Mesendoderm (in vitro differentiated cells): ENCODE results near the gene EPN1.

Experiments used
- DNase-seq: peaks from one replicate; pipeline ENCODE4 v3.0.0; 2013
- H2AK5ac ChIP-seq: 2 replicates; pipeline ENCODE4 v1.6.1; 2013; ENCODE audit warnings: low read length, inconsistent platforms
- H2BK120ac ChIP-seq: 2 replicates; pipeline ENCODE4 v1.6.1; 2013; ENCODE audit warnings: low read depth, mild to moderate bottlenecking, low read length, moderate library complexity, mixed read lengths
- H2BK15ac ChIP-seq: replicated peaks from 2 replicates; pipeline ENCODE4 v1.6.1; 2013; ENCODE audit warnings: low read depth, mild to moderate bottlenecking, moderate library complexity
- H2BK5ac ChIP-seq: 2 replicates; pipeline ENCODE4 v1.6.1; 2013; ENCODE audit warnings: low read length, inconsistent platforms
- H3K18ac ChIP-seq: 2 replicates; pipeline ENCODE4 v1.6.1; 2013; ENCODE audit warnings: mild to moderate bottlenecking, low read length, mixed read lengths
- H3K23ac ChIP-seq: one replicate; pipeline ENCODE4 v1.6.1; 2013; ENCODE audit warnings: low read length
- H3K27ac ChIP-seq: 2 replicates; pipeline ENCODE4 v1.5.1; 2013; ENCODE audit warnings: low read depth, mild to moderate bottlenecking, inconsistent platforms, low read length, moderate library complexity
- H3K27me3 ChIP-seq: 2 replicates; pipeline ENCODE4 v1.6.1; 2013; ENCODE audit warnings: low read length, control low read depth, mild to moderate bottlenecking, inconsistent platforms; ENCODE audit not compliant: insufficient read depth, poor library complexity
- H3K36me3 ChIP-seq: 2 replicates; pipeline ENCODE4 v1.6.1; 2013; ENCODE audit warnings: low read length, inconsistent platforms; ENCODE audit not compliant: control insufficient read depth, insufficient read depth
- H3K4ac ChIP-seq: one replicate; pipeline ENCODE4 v1.6.1; 2013; ENCODE audit warnings: low read depth, mild to moderate bottlenecking, low read length, moderate library complexity
- H3K4me1 ChIP-seq: 2 replicates; pipeline ENCODE4 v1.6.1; 2013; ENCODE audit warnings: low read depth, low read length, inconsistent platforms; ENCODE audit not compliant: control insufficient read depth
- H3K4me2 ChIP-seq: 2 replicates; pipeline ENCODE4 v1.6.1; 2013; ENCODE audit warnings: low read length
- H3K4me3 ChIP-seq: 2 replicates; pipeline ENCODE4 v1.5.1; 2013; ENCODE audit warnings: mild to moderate bottlenecking, low read length
- H3K56ac ChIP-seq: one replicate; pipeline ENCODE4 v1.6.1; 2013; ENCODE audit warnings: low read length
- H3K79me1 ChIP-seq: 2 replicates; pipeline ENCODE4 v1.6.1; 2013; ENCODE audit warnings: low read length, inconsistent platforms
- H3K79me2 ChIP-seq: 2 replicates; pipeline ENCODE4 v1.6.1; 2013; ENCODE audit warnings: mild to moderate bottlenecking, low read length; ENCODE audit not compliant: control insufficient read depth, insufficient read depth
- H3K9ac ChIP-seq: 2 replicates; pipeline ENCODE4 v1.6.1; 2013; ENCODE audit warnings: low read length, inconsistent platforms
- H4K5ac ChIP-seq: one replicate; pipeline ENCODE4 v1.6.1; 2013; ENCODE audit warnings: low read length
- H4K8ac ChIP-seq: one replicate; pipeline ENCODE4 v1.6.1; 2013; ENCODE audit warnings: low read depth, mild to moderate bottlenecking, control low read depth, low read length, moderate library complexity
- WGBS: extraction: QIAGEN DNeasy Blood & Tissue Kit; methylation state at CpG from one replicate; pipeline ENCODE4 v1.1.7; 2013; ENCODE audit warnings: low lambda C conversion rate, missing lambda C conversion rate; ENCODE audit not compliant: insufficient coverage; ENCODE audit errors: extremely low coverage; 5-methylcytosine and 5-hydroxymethylcytosine counted together

Gene EPN1

DNA sequence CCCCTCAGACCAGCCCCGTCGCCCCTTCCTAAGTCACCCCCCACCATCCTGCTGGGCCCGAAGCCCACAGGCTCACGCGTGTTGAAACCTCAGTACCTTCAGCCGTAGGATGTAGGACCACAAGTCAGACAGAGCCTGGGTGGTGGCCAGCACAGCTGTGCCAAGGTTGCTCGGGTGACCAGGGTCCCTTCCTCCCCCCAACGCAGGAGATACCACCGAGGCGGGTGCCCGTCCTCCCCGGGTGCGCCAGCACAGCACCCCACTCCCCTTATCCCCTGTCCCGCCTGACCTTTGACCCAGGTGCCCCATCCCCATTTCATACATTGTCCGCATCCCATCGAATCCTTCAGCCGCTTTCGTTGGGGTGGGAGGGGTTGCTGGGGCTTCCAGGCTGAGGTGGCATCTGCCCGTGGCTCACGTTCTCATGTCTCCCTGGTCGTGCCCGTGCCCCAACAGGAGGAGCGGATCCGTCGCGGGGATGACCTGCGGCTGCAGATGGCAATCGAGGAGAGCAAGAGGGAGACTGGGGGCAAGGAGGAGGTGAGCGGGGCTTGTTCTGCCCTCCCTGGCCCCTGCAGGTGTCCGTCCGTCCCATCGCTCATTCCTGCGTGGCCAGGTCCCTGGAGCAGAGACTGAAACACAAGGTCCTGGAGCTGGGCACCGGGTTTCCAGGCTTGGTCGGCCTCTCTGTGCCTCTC is 14.5 kb downstream of the EPN1 start:
- H3K18ac ChIP-seq: no peak overlapping the region
- no peaks in the 10 kb centered on the region for H3K79me2 ChIP-seq
- no peak overlapping the region for H3K23ac ChIP-seq
- H3K4me3 ChIP-seq: no peak overlapping the region
- no peaks in the 10 kb centered on the region for H3K4me1 ChIP-seq
- H3K27ac ChIP-seq: no peak overlapping the region
- H3K36me3 ChIP-seq: peaks cover 3% of the 10 kb centered on the region
- no peak overlapping the region for H4K8ac ChIP-seq
- no peak overlapping the region for H3K4me2 ChIP-seq
- no peak overlapping the region for H3K4ac ChIP-seq
- H2BK120ac ChIP-seq: no peak overlapping the region
- no peak overlapping the region for H3K56ac ChIP-seq
- no peak overlapping the region for H2AK5ac ChIP-seq
- no peak overlapping the region for H2BK5ac ChIP-seq
- no peak overlapping the region for H4K5ac ChIP-seq
- H3K79me1 ChIP-seq: peaks cover 5% of the 10 kb centered on the region
- no peaks in the 10 kb centered on the region for H3K27me3 ChIP-seq
- no peak overlapping the region for H2BK15ac ChIP-seq
- WGBS: no CpG with 5 or more reads among the region's 35 CpGs
- no peak overlapping the region for H3K9ac ChIP-seq
- DNase-seq: no peak

DNA sequence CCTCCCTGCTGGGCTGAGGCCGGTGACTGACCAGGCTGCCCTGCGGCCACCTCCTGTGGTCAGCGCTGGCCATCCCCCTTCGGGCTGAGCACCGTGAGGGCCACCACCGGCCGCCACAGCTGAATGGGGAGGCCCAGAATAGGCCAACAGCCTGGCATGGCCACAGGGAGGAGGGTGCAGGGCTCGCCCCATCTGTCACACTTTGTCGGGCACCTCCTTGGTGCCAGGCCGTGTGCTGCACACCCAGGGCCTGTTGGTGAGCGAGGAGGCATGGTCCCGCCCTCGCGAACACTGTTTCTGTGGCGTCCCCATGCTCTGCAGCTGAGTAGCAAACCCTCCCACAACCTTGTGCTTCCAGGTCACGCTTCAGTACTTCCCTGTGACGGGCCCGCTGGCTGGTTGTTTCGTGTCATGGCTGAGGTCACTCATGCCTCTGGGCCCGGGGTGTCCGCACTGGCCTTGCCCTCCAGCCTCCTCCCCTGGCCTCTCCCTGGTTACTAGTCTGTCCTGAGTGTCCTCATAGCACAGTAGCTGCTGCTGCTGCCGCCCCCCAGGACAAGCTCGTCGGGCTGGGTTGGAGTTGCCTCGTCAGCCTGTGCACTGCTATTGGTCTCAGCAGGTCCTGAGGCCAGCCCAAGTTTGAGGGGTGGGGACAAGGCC is 15.2 kb downstream of the EPN1 start:
- no peak overlapping the region for H3K9ac ChIP-seq
- peaks cover 2% of the 10 kb centered on the region for H3K79me1 ChIP-seq
- no peak overlapping the region for H3K4me2 ChIP-seq
- no peak overlapping the region for H2BK5ac ChIP-seq
- H4K5ac ChIP-seq: no peak overlapping the region
- peaks cover 4% of the 10 kb centered on the region for H3K36me3 ChIP-seq
- H2AK5ac ChIP-seq: no peak overlapping the region
- H4K8ac ChIP-seq: no peak overlapping the region
- H3K18ac ChIP-seq: no peak overlapping the region
- H2BK120ac ChIP-seq: no peak overlapping the region
- H3K4me1 ChIP-seq: no peaks in the 10 kb centered on the region
- H3K56ac ChIP-seq: no peak overlapping the region
- H2BK15ac ChIP-seq: no peak overlapping the region
- DNase-seq: no peak
- no peak overlapping the region for H3K23ac ChIP-seq
- WGBS: no CpG with 5 or more reads among the region's 25 CpGs
- no peaks in the 10 kb centered on the region for H3K27me3 ChIP-seq
- H3K27ac ChIP-seq: no peak overlapping the region
- H3K4ac ChIP-seq: no peak overlapping the region
- no peak overlapping the region for H3K4me3 ChIP-seq
- no peaks in the 10 kb centered on the region for H3K79me2 ChIP-seq

DNA sequence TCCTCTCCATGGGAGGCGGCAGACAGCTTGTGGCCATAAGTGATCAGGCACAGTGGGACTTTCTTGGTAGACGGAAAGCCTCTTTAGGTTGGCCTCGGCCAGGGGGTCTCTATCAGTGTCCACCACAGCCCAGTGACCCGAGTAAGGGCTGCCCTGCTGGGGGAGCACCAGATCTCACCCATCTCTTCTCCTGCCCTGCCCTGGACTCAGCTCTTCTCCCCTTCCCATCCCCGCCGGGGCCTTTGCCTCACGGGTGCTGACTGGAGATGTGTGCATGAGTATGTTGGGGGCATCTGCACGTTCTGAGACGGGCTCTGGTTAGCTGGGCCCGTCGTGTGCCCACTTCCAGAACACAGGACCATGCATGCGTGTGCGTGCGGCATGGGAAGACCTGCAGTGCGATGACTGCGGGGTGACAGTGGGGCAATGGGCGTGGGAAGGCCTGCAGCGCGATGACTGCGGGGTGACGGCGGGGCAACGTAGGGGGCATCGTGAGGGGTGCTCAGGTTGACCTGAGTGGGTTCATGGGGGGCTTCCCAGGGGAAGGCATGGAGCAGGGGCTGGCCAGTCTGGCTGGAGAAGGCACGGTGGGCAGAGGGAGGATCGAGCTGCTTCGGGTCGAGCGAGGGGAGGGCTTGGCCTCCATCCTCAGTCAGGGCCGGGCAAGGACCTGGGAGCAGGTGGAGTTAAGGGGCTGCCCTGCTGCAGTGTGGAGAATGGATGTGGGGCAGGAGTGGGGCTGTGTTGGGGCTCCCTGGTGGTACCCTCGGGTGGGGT is 15.9 kb downstream of the EPN1 start:
- H3K4me1 ChIP-seq: no peaks in the 10 kb centered on the region
- no peak overlapping the region for H2BK120ac ChIP-seq
- H3K27ac ChIP-seq: no peak overlapping the region
- no peak overlapping the region for H2AK5ac ChIP-seq
- H3K4me3 ChIP-seq: no peak overlapping the region
- H4K8ac ChIP-seq: no peak overlapping the region
- no peak overlapping the region for H3K9ac ChIP-seq
- no peak overlapping the region for H4K5ac ChIP-seq
- no peaks in the 10 kb centered on the region for H3K79me1 ChIP-seq
- H2BK15ac ChIP-seq: no peak overlapping the region
- H3K36me3 ChIP-seq: peaks cover 7% of the 10 kb centered on the region
- H2BK5ac ChIP-seq: no peak overlapping the region
- no peaks in the 10 kb centered on the region for H3K79me2 ChIP-seq
- no CpG with 5 or more reads among the region's 31 CpGs for WGBS
- H3K4ac ChIP-seq: no peak overlapping the region
- H3K27me3 ChIP-seq: no peaks in the 10 kb centered on the region
- H3K56ac ChIP-seq: no peak overlapping the region
- H3K18ac ChIP-seq: no peak overlapping the region
- no peak for DNase-seq
- no peak overlapping the region for H3K23ac ChIP-seq
- no peak overlapping the region for H3K4me2 ChIP-seq

DNA sequence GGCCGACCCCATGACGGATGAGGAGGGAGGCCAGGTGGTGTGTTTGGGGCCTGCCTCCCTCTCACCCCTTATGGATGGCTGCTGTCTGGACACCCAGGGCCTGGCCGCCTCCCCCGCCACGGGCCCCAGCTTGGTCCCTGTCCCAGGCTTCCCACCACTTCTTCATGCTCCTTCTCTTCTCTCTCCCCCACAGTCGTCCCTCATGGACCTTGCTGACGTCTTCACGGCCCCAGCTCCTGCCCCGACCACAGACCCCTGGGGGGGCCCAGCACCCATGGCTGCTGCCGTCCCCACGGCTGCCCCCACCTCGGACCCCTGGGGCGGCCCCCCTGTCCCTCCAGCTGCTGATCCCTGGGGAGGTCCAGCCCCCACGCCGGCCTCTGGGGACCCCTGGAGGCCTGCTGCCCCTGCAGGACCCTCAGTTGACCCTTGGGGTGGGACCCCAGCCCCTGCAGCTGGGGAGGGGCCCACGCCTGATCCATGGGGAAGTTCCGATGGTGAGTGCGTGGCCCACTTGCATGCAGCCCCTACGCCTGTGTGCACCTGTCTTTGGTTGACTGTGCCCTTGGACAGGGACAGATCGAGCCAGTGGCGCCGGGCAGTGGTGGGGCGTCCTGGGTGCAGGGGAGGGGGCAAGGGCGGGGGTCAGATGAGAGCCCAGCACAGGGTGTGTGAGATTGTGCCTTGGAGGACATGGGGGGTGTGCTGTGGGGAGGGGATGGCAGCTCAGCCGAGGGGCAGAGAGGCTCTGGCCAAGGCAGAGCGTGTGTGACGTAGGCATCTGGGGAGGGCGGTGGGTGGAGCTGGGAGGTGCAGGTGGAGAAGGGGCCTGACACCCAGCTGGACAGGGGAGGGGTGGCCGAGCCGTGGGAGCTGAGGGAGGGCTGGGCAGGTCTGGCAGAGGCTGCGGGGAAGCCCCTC is 16.8 kb downstream of the EPN1 start:
- WGBS: no CpG with 5 or more reads among the region's 31 CpGs

DNA sequence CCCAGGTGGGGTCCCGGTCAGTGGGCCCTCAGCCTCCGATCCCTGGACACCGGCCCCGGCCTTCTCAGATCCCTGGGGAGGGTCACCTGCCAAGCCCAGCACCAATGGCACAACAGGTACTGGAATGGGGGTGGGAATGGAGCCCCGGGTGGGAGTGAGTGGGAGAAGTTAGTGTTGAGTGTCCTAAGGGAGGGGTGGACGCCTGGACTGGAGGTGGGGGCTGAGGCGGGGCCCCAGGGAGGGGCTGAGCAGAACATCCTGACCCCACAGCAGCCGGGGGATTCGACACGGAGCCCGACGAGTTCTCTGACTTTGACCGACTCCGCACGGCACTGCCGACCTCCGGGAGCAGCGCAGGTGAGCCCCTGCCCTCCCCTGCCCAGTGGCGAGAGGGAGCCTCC is 17.7 kb downstream of the EPN1 start:
- no peak overlapping the region for H4K8ac ChIP-seq
- H4K5ac ChIP-seq: no peak overlapping the region
- H3K9ac ChIP-seq: no peak overlapping the region
- no peak overlapping the region for H3K4me3 ChIP-seq
- no peak overlapping the region for H3K56ac ChIP-seq
- no peaks in the 10 kb centered on the region for H3K79me1 ChIP-seq
- no peak overlapping the region for H2AK5ac ChIP-seq
- H3K4me2 ChIP-seq: no peak overlapping the region
- peaks cover 7% of the 10 kb centered on the region for H3K36me3 ChIP-seq
- DNase-seq: no peak
- H3K4me1 ChIP-seq: no peaks in the 10 kb centered on the region
- H3K23ac ChIP-seq: no peak overlapping the region
- H3K27me3 ChIP-seq: no peaks in the 10 kb centered on the region
- no peak overlapping the region for H2BK120ac ChIP-seq
- no peak overlapping the region for H3K4ac ChIP-seq
- H3K27ac ChIP-seq: no peak overlapping the region
- H2BK15ac ChIP-seq: no peak overlapping the region
- H2BK5ac ChIP-seq: no peak overlapping the region
- H3K18ac ChIP-seq: no peak overlapping the region
- WGBS: no CpG with 5 or more reads among the region's 19 CpGs
- no peaks in the 10 kb centered on the region for H3K79me2 ChIP-seq

More for the DNA sequence above, 16.8 kb downstream of the EPN1 start:
- no peak overlapping the region for H3K18ac ChIP-seq
- H3K36me3 ChIP-seq: peaks cover 7% of the 10 kb centered on the region
- no peak overlapping the region for H3K4me3 ChIP-seq
- H2BK15ac ChIP-seq: no peak overlapping the region
- no peak overlapping the region for H3K4ac ChIP-seq
- H3K4me2 ChIP-seq: no peak overlapping the region
- H3K79me1 ChIP-seq: no peaks in the 10 kb centered on the region
- H2BK5ac ChIP-seq: no peak overlapping the region
- DNase-seq: no peak
- H3K4me1 ChIP-seq: no peaks in the 10 kb centered on the region
- no peaks in the 10 kb centered on the region for H3K27me3 ChIP-seq
- H3K27ac ChIP-seq: no peak overlapping the region
- no peak overlapping the region for H3K9ac ChIP-seq
- H2BK120ac ChIP-seq: no peak overlapping the region
- H3K23ac ChIP-seq: no peak overlapping the region
- no peaks in the 10 kb centered on the region for H3K79me2 ChIP-seq
- H4K5ac ChIP-seq: no peak overlapping the region
- no peak overlapping the region for H2AK5ac ChIP-seq
- no peak overlapping the region for H4K8ac ChIP-seq
- no peak overlapping the region for H3K56ac ChIP-seq
